HFF-Myc (cell line): ENCODE data around the gene GATA6.
"Not testable (repeated sequence)": the region's sequence is repeated elsewhere in the genome, so short reads cannot be mapped to it uniquely, and the experiment has no call there.

Experiments used
- DNase-seq: peaks from one replicate; pipeline ENCODE4 v3.0.0-alpha.2; 2011; ENCODE audit warnings: low read depth; ENCODE audit errors: extremely low read depth
- H3K4me3 ChIP-seq: replicated peaks from 2 replicates; pipeline ENCODE4 v1.5.1; 2011; ENCODE audit warnings: low read depth, mild to moderate bottlenecking, control low read depth, low read length
- TF ChIP-seq, protein P1 (sequence below): IDR thresholded peaks from 2 replicates; pipeline ENCODE4 v1.5.1; 2012; ENCODE audit warnings: mild to moderate bottlenecking, low read depth, low read length, control low read depth; ENCODE audit errors: missing control alignments

The GATA6 gene

DNA sequence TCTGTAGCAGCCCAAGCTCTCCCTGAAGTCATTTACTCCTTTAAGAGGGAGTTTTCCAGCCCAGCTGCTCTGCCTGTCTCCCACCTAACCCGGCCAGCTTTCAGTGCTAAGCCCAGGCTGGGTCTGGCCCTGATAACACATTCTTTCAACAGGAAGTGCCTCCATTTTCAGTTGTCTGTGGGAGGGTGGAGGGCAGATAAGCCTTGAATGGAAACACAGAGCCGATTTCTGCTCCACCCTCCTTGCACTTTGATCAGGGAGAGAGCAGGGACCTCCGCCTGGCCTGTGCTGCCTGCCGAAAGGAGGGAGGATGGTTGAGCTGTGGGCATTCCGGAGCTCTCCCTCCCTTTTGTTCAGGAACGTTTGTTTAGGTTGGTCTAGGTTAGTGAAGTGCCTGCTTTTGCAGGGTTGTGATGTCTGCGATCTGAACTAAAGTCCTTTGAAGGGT is 24.8 kb downstream of the GATA6 start:
- H3K4me3 ChIP-seq, result no peak overlapping the region
- DNase-seq, result no peak
- TF ChIP-seq, protein P1, sequence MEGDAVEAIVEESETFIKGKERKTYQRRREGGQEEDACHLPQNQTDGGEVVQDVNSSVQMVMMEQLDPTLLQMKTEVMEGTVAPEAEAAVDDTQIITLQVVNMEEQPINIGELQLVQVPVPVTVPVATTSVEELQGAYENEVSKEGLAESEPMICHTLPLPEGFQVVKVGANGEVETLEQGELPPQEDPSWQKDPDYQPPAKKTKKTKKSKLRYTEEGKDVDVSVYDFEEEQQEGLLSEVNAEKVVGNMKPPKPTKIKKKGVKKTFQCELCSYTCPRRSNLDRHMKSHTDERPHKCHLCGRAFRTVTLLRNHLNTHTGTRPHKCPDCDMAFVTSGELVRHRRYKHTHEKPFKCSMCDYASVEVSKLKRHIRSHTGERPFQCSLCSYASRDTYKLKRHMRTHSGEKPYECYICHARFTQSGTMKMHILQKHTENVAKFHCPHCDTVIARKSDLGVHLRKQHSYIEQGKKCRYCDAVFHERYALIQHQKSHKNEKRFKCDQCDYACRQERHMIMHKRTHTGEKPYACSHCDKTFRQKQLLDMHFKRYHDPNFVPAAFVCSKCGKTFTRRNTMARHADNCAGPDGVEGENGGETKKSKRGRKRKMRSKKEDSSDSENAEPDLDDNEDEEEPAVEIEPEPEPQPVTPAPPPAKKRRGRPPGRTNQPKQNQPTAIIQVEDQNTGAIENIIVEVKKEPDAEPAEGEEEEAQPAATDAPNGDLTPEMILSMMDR, result no peak

DNA sequence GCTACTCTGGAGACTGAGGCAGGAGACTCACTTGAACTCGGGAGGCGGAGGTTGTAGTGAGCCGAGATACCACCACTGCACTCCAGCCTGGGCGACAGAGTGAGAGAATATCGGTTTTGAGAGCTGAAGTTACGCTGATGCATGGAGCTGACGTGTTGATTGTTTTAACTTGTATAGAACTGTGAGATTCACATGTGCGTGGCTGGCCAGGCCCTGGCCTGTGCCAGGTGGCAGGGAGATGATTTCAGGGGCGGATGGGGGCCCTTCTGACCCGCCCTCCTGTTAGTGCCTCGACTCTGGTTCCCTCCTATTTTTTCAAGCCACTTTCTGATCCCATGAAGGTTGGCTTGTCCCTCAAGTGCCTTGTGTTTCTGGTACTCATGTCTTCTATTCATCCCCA is 25.7 kb downstream of the GATA6 start:
- TF ChIP-seq, protein P1, result no peak
- H3K4me3 ChIP-seq, result no peak overlapping the region
- no peak for DNase-seq

DNA sequence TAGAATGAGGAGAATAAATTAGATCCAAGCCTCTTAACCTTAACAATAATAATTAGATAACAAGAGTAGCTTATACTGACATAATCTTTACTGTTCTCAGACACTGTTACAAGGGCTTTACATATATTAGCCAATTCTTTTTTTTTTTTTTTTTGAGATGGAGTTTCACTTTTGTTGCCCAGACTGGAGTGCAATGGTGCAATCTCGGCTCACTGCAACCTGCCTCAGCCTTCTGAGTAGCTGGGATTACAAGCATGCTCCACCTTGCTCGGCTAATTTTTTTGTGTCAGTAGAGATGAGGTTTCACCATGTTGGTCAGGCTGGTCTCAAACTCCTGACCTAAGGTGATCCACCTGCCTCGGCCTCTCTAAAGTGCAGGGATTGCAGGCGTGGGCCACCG is 27.6 kb downstream of the GATA6 start:
- DNase-seq, H3K4me3 ChIP-seq: not testable (repeated sequence)

DNA sequence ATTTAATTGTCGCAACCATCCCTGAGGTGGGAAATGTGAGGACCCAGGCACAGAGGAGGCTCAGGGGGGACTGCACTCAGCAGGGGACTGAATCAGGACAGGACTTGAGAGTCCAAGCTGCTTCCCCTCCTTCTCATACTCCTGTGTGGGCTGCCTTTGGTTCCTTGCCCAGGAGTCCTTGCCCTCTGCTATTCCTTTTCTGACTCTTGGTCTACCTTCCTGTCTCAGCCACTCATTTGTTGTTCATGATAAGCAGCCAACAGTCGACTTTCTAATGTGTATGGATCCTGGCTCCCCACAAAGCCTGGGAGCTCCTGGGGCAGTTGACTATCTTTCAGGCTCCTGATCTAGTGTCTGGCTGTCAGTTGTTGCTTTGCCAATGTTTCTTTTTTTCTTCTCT is 28.3 kb downstream of the GATA6 start:
- TF ChIP-seq, protein P1, result no peak
- H3K4me3 ChIP-seq, result no peak overlapping the region
- DNase-seq, result no peak

DNA sequence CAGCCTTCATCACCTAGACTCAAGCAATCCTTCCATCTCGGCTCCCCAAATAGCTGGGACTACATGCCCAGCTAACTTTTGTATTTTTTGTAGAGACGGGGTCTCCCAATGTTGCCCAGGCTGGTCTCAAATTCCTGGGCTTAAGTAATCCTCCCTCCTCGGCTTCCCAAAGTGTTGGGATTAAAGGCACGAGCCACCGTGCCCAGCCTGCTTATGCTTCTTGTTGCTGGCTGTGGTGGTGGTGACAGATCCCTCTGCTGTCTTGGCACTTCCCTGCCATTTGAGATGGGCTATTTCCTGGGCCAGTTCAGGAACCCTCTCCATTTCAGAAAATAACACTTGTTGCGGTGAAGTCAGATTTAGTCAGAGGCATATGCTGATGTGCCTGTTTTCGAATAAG is 28.8 kb downstream of the GATA6 start:
- no peak overlapping the region for H3K4me3 ChIP-seq
- DNase-seq, result no peak
- TF ChIP-seq, protein P1, result no peak

DNA sequence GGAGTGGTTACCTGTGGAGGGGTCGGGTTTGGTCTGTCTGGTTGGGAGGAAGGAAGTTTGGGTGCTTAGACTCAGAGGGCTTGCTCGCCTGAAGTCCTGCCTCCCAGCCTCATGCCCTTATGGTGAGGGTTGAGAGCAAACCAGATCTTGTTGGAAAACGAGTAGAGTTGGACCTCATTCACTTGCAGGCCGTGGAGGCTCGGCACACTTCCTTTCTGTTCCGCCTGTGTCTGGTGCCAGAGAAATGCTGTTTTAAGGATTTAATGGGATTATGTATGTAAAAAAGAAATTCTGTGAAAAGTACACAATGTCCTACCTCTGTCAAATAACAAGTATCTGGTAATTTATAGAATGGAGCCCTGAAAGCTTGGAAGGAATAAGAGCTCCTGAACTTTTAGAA is 29.6 kb downstream of the GATA6 start:
- TF ChIP-seq, protein P1, result no peak
- no peak for DNase-seq
- no peak overlapping the region for H3K4me3 ChIP-seq

DNA sequence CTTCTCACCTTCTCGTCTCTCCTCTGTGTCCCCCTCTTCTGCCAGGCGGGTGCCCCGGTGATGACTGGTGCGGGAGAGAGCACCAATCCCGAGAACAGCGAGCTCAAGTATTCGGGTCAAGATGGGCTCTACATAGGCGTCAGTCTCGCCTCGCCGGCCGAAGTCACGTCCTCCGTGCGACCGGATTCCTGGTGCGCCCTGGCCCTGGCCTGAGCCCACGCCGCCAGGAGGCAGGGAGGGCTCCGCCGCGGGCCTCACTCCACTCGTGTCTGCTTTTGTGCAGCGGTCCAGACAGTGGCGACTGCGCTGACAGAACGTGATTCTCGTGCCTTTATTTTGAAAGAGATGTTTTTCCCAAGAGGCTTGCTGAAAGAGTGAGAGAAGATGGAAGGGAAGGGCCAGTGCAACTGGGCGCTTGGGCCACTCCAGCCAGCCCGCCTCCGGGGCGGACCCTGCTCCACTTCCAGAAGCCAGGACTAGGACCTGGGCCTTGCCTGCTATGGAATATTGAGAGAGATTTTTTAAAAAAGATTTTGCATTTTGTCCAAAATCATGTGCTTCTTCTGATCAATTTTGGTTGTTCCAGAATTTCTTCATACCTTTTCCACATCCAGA is 31.3 kb downstream of the GATA6 start:
- H3K4me3 ChIP-seq, result no peak overlapping the region
- TF ChIP-seq, protein P1, result no peak
- DNase-seq, result no peak
